HepG2 (cell line): ENCODE measurements around the gene TNFAIP1. TPM values are rescaled to one million over a fixed set of nuclear protein-coding genes. Genes with fewer than 3 reads are reported as not detected.
A peak's percentile ranks its signal among the peaks of the same experiment; 100 is the strongest.

Experiments used
- CREM ChIP-seq, 2 experiments: sonication (generic) in 1 of 2; formaldehyde crosslinking in 1 of 2; IDR thresholded peaks; 2 replicates each; pipeline versions ENCODE4 v1.4.0 to v1.6.1; 2016 to 2020; ENCODE audit warnings: antibody characterized with exemption in 1 of 2, mild to moderate bottlenecking in 1 of 2, missing genetic modification reagents in 1 of 2
- GABPA ChIP-seq, 2 experiments: IDR thresholded peaks; 2 replicates each; pipeline ENCODE4 v1.6.1; 2011 to 2016; ENCODE audit warnings: low read depth in 2 of 2, low read length in 1 of 2, missing biosample characterization in 1 of 2, missing genetic modification characterization in 1 of 2
- GPBP1L1 ChIP-seq: sonication (generic); formaldehyde crosslinking; IDR thresholded peaks from 2 replicates; pipeline ENCODE4 v1.5.0; 2020; ENCODE audit warnings: mild to moderate bottlenecking, missing genetic modification reagents
- HHEX ChIP-seq: IDR thresholded peaks from 2 replicates; pipeline ENCODE4 v1.6.1; 2016; ENCODE audit warnings: control low read depth
- HOXA7 ChIP-seq: sonication (generic); formaldehyde crosslinking; IDR thresholded peaks from 2 replicates; pipeline ENCODE4 v1.8.1; 2022; ENCODE audit warnings: mild to moderate bottlenecking, missing genetic modification reagents, moderate library complexity
- HOXD1 ChIP-seq: sonication (generic); formaldehyde crosslinking; IDR thresholded peaks from 2 replicates; pipeline ENCODE4 v1.5.0; 2020; ENCODE audit warnings: missing genetic modification reagents
- NFYB ChIP-seq: sonication (generic); formaldehyde crosslinking; IDR thresholded peaks from 2 replicates; pipeline ENCODE4 v1.4.0; 2020; ENCODE audit warnings: missing genetic modification reagents
- NKX3-1 ChIP-seq: sonication (generic); formaldehyde crosslinking; IDR thresholded peaks from 2 replicates; pipeline ENCODE4 v1.5.0; 2020; ENCODE audit warnings: missing genetic modification reagents
- PAF1 ChIP-seq: IDR thresholded peaks from 2 replicates; pipeline ENCODE4 v1.6.1; 2016; ENCODE audit warnings: missing genetic modification reagents, missing compliant biosample characterization
- SMAD1 ChIP-seq: sonication (generic); formaldehyde crosslinking; IDR thresholded peaks from 2 replicates; pipeline ENCODE4 v1.4.0; 2020; ENCODE audit warnings: missing genetic modification reagents, low read depth, mild to moderate bottlenecking, borderline replicate concordance
- SP2 ChIP-seq: sonication (generic); formaldehyde crosslinking; IDR thresholded peaks from 2 replicates; pipeline ENCODE4 v1.5.1; 2020; ENCODE audit warnings: mild to moderate bottlenecking, missing genetic modification reagents
- TAF1 ChIP-seq: sonication (generic); formaldehyde crosslinking; IDR thresholded peaks from 2 replicates; pipeline ENCODE4 v1.4.0; 2020; ENCODE audit warnings: missing genetic modification reagents
- TEAD3 ChIP-seq: optimal IDR thresholded peaks from 2 replicates; pipeline ENCODE3; 2016; ENCODE audit warnings: borderline replicate concordance
- XBP1 ChIP-seq: sonication (generic); formaldehyde crosslinking; IDR thresholded peaks from 2 replicates; pipeline ENCODE4 v1.5.0; 2020; ENCODE audit warnings: missing genetic modification reagents
- ZFYVE20 ChIP-seq: sonication (generic); formaldehyde crosslinking; IDR thresholded peaks from 2 replicates; pipeline ENCODE4 v1.8.0; 2023; ENCODE audit warnings: low read depth, mild to moderate bottlenecking, moderate library complexity, missing genetic modification reagents, borderline replicate concordance
- ZMYM2 ChIP-seq: sonication (generic); formaldehyde crosslinking; IDR thresholded peaks from 2 replicates; pipeline ENCODE4 v1.8.0; 2022; ENCODE audit warnings: mild to moderate bottlenecking, missing genetic modification reagents
- ZNF205 ChIP-seq: IDR thresholded peaks from 2 replicates; pipeline ENCODE4 v1.6.1; 2018; ENCODE audit warnings: missing biosample characterization, missing genetic modification reagents
- ZNF224 ChIP-seq: sonication (generic); formaldehyde crosslinking; IDR thresholded peaks from 2 replicates; pipeline ENCODE4 v1.5.0; 2020; ENCODE audit warnings: mild to moderate bottlenecking, missing genetic modification reagents
- ZNF274 ChIP-seq: sonication (generic); formaldehyde crosslinking; IDR thresholded peaks from 2 replicates; pipeline ENCODE4 v1.5.1; 2020; ENCODE audit warnings: mild to moderate bottlenecking, missing genetic modification reagents
- ZNF530 ChIP-seq: sonication (generic); formaldehyde crosslinking; IDR thresholded peaks from 2 replicates; pipeline ENCODE4 v1.5.0; 2020; ENCODE audit warnings: low read depth, mild to moderate bottlenecking, missing genetic modification reagents
- polyA plus RNA-seq, 8 experiments: library from polyadenylated mRNA; depleted of rRNA in 3 of 8; stranded (reverse) in 7 of 8; unstranded in 1 of 8; fragments of >200 nt; fragmentation: Illumina TruSeq in 4 of 8; extraction: Trizol in 4 of 8; gene quantifications; 2 replicates each; pipeline versions ENCODE4 v1.2.1 to v1.2.3, GENCODE V29; 2011 to 2016; ENCODE audit warnings: low read depth in 4 of 8, missing spikeins in 1 of 8, mixed read lengths in 1 of 8; ENCODE audit not compliant: insufficient read depth in 1 of 8
- total RNA-seq, 5 experiments: library from RNA; depleted of rRNA; stranded (reverse); fragments of >200 nt; fragmentation: Illumina TruSeq; extraction: Trizol; gene quantifications; 2 replicates each; pipeline ENCODE4 v1.2.3, GENCODE V29; 2016; ENCODE audit warnings: low read depth in 1 of 5
- TF ChIP-seq, protein P1 (sequence below): IDR thresholded peaks from 2 replicates; pipeline ENCODE4 v1.6.1; 2016; ENCODE audit warnings: missing genetic modification reagents, missing compliant biosample characterization
- TF ChIP-seq, protein P2 (sequence below): sonication (generic); formaldehyde crosslinking; IDR thresholded peaks from 2 replicates; pipeline ENCODE4 v1.5.0; 2020; ENCODE audit warnings: missing genetic modification reagents, mild to moderate bottlenecking, borderline replicate concordance
- TF ChIP-seq, protein P3 (sequence below): sonication (generic); formaldehyde crosslinking; conservative IDR thresholded peaks from 2 replicates; pipeline ENCODE4 v1.8.0; 2022; ENCODE audit warnings: low read depth, missing genetic modification reagents
- TF ChIP-seq, protein P4 (sequence below): sonication (generic); formaldehyde crosslinking; IDR thresholded peaks from 2 replicates; pipeline ENCODE4 v1.4.0; 2020; ENCODE audit warnings: missing genetic modification reagents

Gene TNFAIP1
- total and polyA plus RNA-seq, 2 of the 13 experiments (the other 11 are each of a cell fraction or from before 2014, with no cell fraction given) = 17.5 to 40.6 TPM

- TF ChIP-seq, protein P1, sequence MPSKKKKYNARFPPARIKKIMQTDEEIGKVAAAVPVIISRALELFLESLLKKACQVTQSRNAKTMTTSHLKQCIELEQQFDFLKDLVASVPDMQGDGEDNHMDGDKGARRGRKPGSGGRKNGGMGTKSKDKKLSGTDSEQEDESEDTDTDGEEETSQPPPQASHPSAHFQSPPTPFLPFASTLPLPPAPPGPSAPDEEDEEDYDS (CRISPR knock-in tag) = peak; percentile 71; the same call in 1 of the 2 replicates
- TF ChIP-seq GPBP1L1 (CRISPR knock-in tag) (no peak), ZNF530 (CRISPR knock-in tag) (no peak), PAF1 (CRISPR knock-in tag) (no peak), CREM (IDR thresholded peaks at IDR 0.05) (peak; percentile 88), CREM (CRISPR knock-in tag; IDR thresholded peaks at IDR 0.05) (no peak), NFYB (peak; percentile 99), HOXA7 (CRISPR knock-in tag) (no peak), HHEX (no peak), ZFYVE20 (CRISPR knock-in tag) (no peak), TAF1 (CRISPR knock-in tag) (peak; percentile 90), ZNF205 (CRISPR knock-in tag) (no peak; the same call in 1 of the 2 replicates), SMAD1 (CRISPR knock-in tag) (no peak), ZNF224 (CRISPR knock-in tag) (0 out of 2 replicates have a peak, but pooled peaks have one; percentile 67), SP2 (CRISPR knock-in tag) (peak; percentile 87), HOXD1 (CRISPR knock-in tag) (peak; percentile 65; the same call in 1 of the 2 replicates), XBP1 (CRISPR knock-in tag) (no peak; the same call in 1 of the 2 replicates), ZNF274 (CRISPR knock-in tag) (no peak; the same call in 1 of the 2 replicates), TEAD3 (CRISPR knock-in tag) (no peak), GABPA (IDR thresholded peaks at IDR 0.05; ENCODE audit: low read depth, low read length) (no peak), GABPA (CRISPR knock-in tag; IDR thresholded peaks at IDR 0.05; ENCODE audit: low read depth) (0 out of 2 replicates have a peak, but pooled peaks have one; percentile 10), ZMYM2 (CRISPR knock-in tag) (peak; percentile 67; the same call in 1 of the 2 replicates), NKX3-1 (CRISPR knock-in tag) (peak; percentile 72; the same call in 1 of the 2 replicates)
- TF ChIP-seq, protein P2, sequence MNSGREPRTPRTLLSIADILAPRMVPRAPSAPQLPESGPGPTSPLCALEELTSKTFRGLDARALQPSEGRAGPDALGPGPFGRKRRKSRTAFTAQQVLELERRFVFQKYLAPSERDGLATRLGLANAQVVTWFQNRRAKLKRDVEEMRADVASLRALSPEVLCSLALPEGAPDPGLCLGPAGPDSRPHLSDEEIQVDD (CRISPR knock-in tag) = no peak
- TF ChIP-seq, protein P3, sequence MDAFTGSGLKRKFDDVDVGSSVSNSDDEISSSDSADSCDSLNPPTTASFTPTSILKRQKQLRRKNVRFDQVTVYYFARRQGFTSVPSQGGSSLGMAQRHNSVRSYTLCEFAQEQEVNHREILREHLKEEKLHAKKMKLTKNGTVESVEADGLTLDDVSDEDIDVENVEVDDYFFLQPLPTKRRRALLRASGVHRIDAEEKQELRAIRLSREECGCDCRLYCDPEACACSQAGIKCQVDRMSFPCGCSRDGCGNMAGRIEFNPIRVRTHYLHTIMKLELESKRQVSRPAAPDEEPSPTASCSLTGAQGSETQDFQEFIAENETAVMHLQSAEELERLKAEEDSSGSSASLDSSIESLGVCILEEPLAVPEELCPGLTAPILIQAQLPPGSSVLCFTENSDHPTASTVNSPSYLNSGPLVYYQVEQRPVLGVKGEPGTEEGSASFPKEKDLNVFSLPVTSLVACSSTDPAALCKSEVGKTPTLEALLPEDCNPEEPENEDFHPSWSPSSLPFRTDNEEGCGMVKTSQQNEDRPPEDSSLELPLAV (CRISPR knock-in tag) = no peak
- TF ChIP-seq, protein P4, sequence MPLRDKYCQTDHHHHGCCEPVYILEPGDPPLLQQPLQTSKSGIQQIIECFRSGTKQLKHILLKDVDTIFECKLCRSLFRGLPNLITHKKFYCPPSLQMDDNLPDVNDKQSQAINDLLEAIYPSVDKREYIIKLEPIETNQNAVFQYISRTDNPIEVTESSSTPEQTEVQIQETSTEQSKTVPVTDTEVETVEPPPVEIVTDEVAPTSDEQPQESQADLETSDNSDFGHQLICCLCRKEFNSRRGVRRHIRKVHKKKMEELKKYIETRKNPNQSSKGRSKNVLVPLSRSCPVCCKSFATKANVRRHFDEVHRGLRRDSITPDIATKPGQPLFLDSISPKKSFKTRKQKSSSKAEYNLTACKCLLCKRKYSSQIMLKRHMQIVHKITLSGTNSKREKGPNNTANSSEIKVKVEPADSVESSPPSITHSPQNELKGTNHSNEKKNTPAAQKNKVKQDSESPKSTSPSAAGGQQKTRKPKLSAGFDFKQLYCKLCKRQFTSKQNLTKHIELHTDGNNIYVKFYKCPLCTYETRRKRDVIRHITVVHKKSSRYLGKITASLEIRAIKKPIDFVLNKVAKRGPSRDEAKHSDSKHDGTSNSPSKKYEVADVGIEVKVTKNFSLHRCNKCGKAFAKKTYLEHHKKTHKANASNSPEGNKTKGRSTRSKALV (CRISPR knock-in tag) = peak; percentile 84; the same call in 1 of the 2 replicates
These were observed 16.6 kb upstream of the TNFAIP1 start, which contains the start of gene TMEM97 (continued) for GRCh38 chr17:28318759-28319597.
